ENCODE data around the gene KIF20A.
"Not testable (repeated sequence)": the region's sequence is repeated elsewhere in the genome, so short reads cannot be mapped to it uniquely, and the experiment has no call there.

The KIF20A gene

GRCh38 chr5:138186002-138186447, 7.1 kb downstream of the KIF20A start:
- H3K4me1 ChIP-seq = no peaks in the 10 kb centered on the region
- H3K27ac ChIP-seq = no peak overlapping the region
- no peaks in the 10 kb centered on the region for H3K27me3 ChIP-seq
- H3K4me3 ChIP-seq = no peak overlapping the region
- intact Hi-C loops (cut with DNase I; ENCODE audit: low total_unique reads) = no loop called here
- peaks cover 41 to 81% (median 56%) of the 10 kb centered on the region in 3 donors for H3K36me3 ChIP-seq
- no peak for DNase-seq
- no peaks in the 10 kb centered on the region for H3K9me3 ChIP-seq
- no peak for TF ChIP-seq CTCF (IDR thresholded peaks at IDR 0.05)

GRCh38 chr5:138188626-138189025, 9.7 kb downstream of the KIF20A start:
- no peak overlapping the region for H3K27ac ChIP-seq
- TF ChIP-seq CTCF (IDR thresholded peaks at IDR 0.05) = no peak
- no peaks in the 10 kb centered on the region for H3K9me3 ChIP-seq
- intact Hi-C loops (cut with DNase I; ENCODE audit: low total_unique reads) = no loop called here
- no peak for DNase-seq
- no peaks in the 10 kb centered on the region for H3K4me1 ChIP-seq
- H3K36me3 ChIP-seq = peaks cover 52 to 99% (median 80%) of the 10 kb centered on the region in 3 donors
- H3K4me3 ChIP-seq = no peak overlapping the region
- H3K27me3 ChIP-seq = no peaks in the 10 kb centered on the region

- H3K27ac ChIP-seq = no peak overlapping the region
- H3K4me3 ChIP-seq = no peak overlapping the region
- no peak for TF ChIP-seq CTCF (IDR thresholded peaks at IDR 0.05)
- peaks cover 46 to 85% (median 75%) of the 10 kb centered on the region in 3 donors for H3K36me3 ChIP-seq
- H3K9me3 ChIP-seq = no peaks in the 10 kb centered on the region
- H3K27me3 ChIP-seq = no peaks in the 10 kb centered on the region
- no peak for DNase-seq
- H3K4me1 ChIP-seq = no peaks in the 10 kb centered on the region
- intact Hi-C loops (cut with DNase I; ENCODE audit: low total_unique reads) = no loop called here
Observed at GRCh38 chr5:138192826-138193225, 13.9 kb downstream of the KIF20A start.

GRCh38 chr5:138193859-138194258, 14.9 kb downstream of the KIF20A start:
- DNase-seq; H3K4me3 ChIP-seq; H3K9me3 ChIP-seq; H3K27me3 ChIP-seq; intact Hi-C loops (cut with DNase I; ENCODE audit: low total_unique reads); H3K27ac ChIP-seq; H3K4me1 ChIP-seq: not testable (repeated sequence)
- peaks cover 44 to 85% (median 74%) of the 10 kb centered on the region in 3 donors for H3K36me3 ChIP-seq

- TF ChIP-seq CTCF (IDR thresholded peaks at IDR 0.05) = no peak
- Histone ChIP-seq H3K4me1 (peaks cover 0 to 32% (median 21%) of the 10 kb centered on the region in 4 donors), H3K27me3 (no peaks in the 10 kb centered on the region), H3K4me3 (no peak overlapping the region), H3K27ac (no peak overlapping the region), H3K9me3 (no peaks in the 10 kb centered on the region), H3K36me3 (peaks cover 0 to 14% (median 0%) of the 10 kb centered on the region in 3 donors)
- no peak for DNase-seq
- intact Hi-C loops (cut with DNase I; ENCODE audit: low total_unique reads) = no loop called here
Observed at GRCh38 chr5:138210985-138211384, 32.1 kb downstream of the KIF20A start.

- intact Hi-C loops (cut with DNase I; ENCODE audit: low total_unique reads) = no loop called here
- Histone ChIP-seq H3K27me3 (no peaks in the 10 kb centered on the region), H3K9me3 (no peaks in the 10 kb centered on the region), H3K4me3 (peak overlapping the region; percentile 95), H3K27ac (peak overlapping the region; percentile 84 to 86), H3K4me1 (peaks cover 0 to 32% (median 21%) of the 10 kb centered on the region in 4 donors), H3K36me3 (peaks cover 0 to 8% (median 0%) of the 10 kb centered on the region in 3 donors)
- no peak for TF ChIP-seq CTCF (IDR thresholded peaks at IDR 0.05)
- DNase-seq = no peak
Observed at GRCh38 chr5:138212828-138213160, 33.9 kb downstream of the KIF20A start.

Data from tibial artery (tissue), 4 donors.